HG03342 (cell line): Measurements from ENCODE around the gene LMNTD1.
"Not testable (repeated sequence)": the region's sequence is repeated elsewhere in the genome, so short reads cannot be mapped to it uniquely, and the experiment has no call there.

Source experiments
- ATAC-seq: cut with Tn5 transposase; IDR thresholded peaks from one replicate; pipeline ENCODE4 v1.9.1; 2021; ENCODE audit warnings: mild to moderate bottlenecking, moderate library complexity; ENCODE audit not compliant: unreplicated experiment

Gene LMNTD1, protein sequence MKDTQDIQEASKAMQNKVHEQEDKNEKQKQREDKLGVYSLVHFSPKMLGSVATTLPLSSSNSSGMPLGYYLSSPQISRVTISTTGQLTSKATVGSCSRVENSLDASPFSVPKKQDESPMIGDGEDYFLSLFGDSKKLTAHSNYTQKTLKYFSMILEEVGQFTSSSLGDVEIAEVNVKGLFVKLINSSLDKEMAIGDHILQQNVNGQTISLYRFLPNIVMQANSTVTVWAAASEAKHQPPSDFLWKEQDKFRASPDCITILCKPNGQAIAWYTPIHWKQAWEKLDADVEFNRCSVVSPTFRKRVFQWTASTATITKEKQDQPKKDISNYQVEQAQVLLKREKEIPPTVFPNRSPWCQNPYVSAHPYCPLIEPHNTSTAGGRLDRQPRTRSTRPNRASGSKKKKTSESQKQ

GRCh38 chr12:25553098-25553497 lies at the start of gene LMNTD1:
Gene LMNTD1, minus strand, starts transcription at chr12:25553283. Its CDS starts 324 bp downstream, at chr12:25552959.
- no peak for ATAC-seq

DNA sequence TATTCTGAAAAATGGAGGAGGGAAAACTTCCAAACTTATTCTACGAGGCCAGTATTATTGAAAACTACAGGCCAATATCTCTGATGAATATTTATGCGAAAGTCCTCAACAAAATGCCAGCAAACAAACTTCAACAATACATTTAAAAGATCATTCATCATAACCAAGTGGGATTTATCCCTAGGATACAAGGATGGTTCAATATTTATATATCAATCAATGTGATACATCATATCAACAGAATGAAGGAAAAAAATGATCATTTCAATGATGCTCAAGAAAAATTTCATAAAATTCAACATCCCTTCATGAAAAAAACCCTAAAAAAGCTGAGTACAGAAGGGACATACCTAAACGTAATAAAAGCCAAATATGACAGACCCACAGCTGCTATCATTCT lies 45.9 kb upstream of the LMNTD1 start:
- ATAC-seq: no peak

- ATAC-seq: not testable (repeated sequence)
Observed at GRCh38 chr12:25595496-25595895, 42.4 kb upstream of the LMNTD1 start.

- no peak for ATAC-seq
Observed at GRCh38 chr12:25594376-25594775, 41.3 kb upstream of the LMNTD1 start.

- ATAC-seq: no peak
Observed at GRCh38 chr12:25592725-25593495, 39.8 kb upstream of the LMNTD1 start.

DNA sequence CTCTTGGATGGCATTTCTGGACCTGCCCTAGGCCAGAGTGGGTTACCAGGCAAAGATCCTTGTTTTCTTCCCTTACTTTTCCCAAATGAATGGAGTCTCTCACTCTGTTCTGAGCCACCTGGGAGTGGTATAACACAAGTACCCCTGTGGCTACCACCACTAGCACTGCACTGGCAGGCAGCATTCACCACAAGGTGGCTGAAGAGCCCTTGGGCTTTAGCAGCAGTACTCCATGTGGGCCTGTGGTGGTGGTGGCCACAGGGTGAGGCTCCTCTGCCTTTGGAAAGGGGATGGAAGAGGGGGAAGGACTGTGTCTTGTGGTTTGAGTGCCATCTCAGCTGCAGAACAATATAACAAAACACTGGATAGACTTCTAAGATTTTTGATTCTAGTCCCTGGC lies 38.1 kb upstream of the LMNTD1 start:
- ATAC-seq: no peak

- no peak for ATAC-seq
Observed at GRCh38 chr12:25590011-25590721, 37.1 kb upstream of the LMNTD1 start.

DNA sequence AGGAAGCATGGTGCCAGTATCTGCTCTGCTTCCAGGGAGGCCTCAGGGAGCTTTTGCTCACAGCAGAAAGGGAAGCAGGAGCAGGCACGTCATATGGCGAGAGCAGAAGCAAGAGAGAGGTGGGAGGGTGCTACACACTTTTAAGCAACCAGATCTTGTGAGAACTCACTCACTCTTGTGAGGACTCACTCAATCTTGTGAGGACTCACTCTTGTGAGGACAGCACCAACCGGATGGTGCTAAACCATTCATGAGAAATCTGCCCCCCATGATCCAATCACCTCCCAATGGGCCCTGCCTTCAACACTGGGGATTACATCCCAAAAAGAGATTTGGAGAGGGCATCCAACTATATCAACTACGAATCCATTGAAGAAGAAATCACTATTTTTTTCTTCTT lies 34.3 kb upstream of the LMNTD1 start:
- no peak for ATAC-seq

DNA sequence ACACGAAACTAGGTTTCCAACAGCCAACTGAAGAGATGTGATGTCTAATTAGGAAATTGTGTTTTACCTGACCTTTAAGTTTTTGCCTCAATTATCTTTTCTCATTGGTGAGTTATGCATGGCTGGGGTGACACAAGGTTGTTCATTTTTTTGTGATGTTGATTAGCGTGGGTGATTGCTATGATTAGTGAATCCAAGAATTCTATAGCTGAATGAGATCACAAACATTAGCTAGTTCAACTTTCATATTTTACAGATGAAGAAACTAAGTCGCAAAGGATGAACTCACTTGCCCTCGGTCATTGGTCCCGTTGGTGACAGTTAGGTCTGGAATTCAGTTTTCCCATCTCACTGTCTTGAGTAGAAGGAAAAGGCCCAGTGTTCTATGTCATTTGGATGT lies 32.6 kb upstream of the LMNTD1 start:
- ATAC-seq: no peak

- no peak for ATAC-seq
Observed at GRCh38 chr12:25585021-25585523, 32.0 kb upstream of the LMNTD1 start.

GRCh38 chr12:25584596-25584995 lies 31.5 kb upstream of the LMNTD1 start:
- ATAC-seq: no peak

- no peak for ATAC-seq
Observed at GRCh38 chr12:25583545-25583944, 30.5 kb upstream of the LMNTD1 start.

GRCh38 chr12:25581067-25581466 lies 28.0 kb upstream of the LMNTD1 start:
- ATAC-seq: no peak

- ATAC-seq: no peak
Observed at GRCh38 chr12:25578411-25579143, 25.5 kb upstream of the LMNTD1 start.

GRCh38 chr12:25574761-25575160 lies 21.7 kb upstream of the LMNTD1 start:
- no peak for ATAC-seq

GRCh38 chr12:25573346-25573745 lies 20.3 kb upstream of the LMNTD1 start:
- no peak for ATAC-seq

DNA sequence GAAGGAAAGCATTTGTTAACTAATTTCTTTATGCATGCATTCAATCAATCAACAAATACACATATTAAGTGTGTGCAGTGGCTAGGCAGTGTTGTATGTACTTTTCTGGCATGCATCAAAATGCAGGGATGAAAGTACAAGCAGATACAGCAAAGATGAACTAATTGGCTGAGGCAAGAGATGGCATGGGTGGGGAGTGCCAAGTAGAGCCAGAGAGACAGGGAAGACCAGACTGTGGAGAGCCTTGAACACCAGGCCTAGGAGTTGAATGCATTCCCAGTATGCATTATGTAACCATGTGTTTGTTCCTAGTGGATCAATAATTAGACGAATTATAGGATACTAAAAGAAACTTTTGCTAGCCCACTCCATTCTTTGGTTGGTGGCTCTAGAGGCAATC lies 17.3 kb upstream of the LMNTD1 start:
- no peak for ATAC-seq

GRCh38 chr12:25566202-25566949 lies 13.3 kb upstream of the LMNTD1 start:
- ATAC-seq: no peak

DNA sequence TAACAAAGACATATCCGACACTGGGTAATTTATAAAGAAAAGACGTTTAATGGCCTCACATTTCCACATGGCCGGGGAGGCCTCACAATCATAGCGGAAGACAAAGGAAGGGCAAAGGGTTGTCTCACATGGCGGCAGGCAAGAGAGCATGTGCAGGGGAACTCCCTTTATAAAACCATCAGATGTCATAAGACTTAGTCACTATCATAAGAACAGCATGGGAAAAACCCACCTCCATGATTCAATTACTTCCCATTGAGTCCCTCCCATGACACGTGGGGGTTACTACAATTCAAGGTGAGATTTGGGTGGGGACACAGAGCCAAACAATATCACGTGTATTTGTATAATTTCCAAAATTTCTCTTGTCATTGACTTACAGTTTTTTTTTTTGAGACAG lies 5.5 kb upstream of the LMNTD1 start:
- ATAC-seq: no peak

GRCh38 chr12:25557830-25558436 lies 4.8 kb upstream of the LMNTD1 start:
- no peak for ATAC-seq
